SK-N-DZ (cell line): ENCODE results near the gene KCNN3.
A peak's percentile ranks its signal among the peaks of the same experiment; 100 is the strongest.

ENCODE experiments used
- DNase-seq: peaks from one replicate; pipeline ENCODE4 v3.0.0-alpha.2; 2015; ENCODE audit warnings: low spot score

KCNN3 gene

DNA sequence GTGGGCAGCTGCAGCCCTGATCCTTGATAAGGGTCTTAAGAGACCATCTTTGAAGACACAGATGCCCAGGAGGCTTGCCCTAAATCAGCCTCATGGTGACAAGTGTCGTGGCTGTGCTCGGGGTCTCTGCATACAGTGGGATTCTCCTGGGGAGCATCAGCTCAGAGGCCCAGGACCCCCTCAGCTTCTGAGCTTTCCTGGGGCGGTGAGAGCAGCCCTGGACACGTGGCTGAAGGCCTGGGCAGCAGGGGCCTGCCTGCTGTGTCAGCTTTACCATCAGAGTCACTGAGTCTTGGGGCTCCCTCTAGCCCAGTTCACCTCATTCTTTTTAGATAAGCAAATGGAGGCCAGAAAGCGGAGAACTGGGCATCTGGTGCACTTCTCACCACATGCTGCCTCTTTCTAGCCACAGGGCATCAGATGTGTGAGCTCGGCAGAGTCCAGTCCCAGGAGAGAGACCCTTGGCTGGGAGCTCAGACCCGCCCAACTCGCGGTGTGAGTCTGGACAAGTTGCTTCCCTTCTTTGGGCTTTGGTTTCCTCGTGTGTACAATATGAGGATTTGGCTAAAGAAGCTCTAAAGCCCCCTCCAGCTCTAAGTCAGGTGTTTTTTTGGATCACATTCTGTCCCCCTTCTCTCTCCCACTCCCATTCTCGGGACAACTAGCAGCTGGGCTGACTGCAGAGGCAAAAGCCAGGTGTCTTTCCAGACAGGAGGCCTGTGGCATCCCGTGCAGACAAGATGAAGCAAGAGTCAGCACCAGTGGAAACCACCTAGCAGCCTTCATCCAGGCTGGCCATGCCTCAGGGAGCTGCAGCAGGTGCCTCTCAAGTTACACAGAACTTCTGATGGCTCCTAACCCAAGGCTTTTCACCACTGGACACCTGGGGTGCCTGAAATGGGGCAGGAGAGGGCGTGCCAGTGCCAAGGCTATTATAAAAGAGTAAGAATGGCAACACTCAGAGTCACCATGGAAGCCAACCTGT lies 119.1 kb downstream of the KCNN3 start:
- DNase-seq: no peak

DNA sequence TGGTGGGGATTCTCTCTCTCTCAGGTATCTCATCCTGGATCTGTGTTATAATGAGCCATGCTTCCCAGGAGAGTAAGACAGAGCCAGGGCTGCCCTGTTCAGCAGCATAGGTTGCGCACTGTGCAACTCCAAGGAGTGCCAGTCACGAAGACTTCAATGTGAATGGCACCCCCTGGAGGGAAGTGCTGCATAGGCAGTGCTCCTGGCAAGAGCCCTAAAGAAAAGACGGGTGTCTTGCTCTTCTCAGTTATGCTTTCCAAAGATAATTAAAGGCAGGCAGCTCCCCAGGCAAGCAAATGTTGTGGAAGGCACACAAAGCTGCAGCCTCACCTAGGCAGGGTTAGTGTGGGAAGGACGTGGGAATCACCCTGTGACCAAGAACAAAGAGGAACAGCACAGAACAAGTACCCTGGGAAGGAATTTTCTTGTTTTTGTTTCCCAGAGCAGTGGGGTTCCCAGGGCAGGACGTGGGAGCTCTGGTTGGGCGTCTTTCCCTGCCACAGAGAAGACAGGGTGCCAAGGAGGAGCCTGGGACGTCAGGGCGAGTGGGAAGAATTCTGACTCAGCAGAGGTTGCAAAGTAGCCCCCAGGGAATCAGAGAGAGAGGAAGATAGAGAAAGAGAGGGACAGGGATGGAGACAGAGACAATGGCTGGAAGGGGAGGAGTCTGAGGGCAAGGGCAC lies 120.9 kb downstream of the KCNN3 start:
- DNase-seq: no peak

DNA sequence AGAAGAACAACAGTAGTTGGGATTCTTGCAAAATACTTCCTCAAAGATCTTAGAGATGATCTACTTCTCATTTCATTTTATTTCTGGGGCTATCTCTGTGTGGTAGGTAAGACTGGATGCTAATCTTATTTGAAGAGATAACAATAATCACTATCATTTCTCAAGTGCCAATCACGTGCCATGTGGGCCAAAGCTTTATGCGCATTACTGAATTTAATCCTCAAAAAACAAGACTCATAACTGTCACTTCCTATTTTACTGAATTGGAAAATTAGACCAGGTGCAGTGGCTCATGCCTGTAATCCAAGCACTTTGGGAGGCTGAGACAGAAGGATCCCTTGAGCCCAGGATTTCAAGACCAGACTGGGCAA lies 121.7 kb downstream of the KCNN3 start:
- peak; percentile 72 for DNase-seq

DNA sequence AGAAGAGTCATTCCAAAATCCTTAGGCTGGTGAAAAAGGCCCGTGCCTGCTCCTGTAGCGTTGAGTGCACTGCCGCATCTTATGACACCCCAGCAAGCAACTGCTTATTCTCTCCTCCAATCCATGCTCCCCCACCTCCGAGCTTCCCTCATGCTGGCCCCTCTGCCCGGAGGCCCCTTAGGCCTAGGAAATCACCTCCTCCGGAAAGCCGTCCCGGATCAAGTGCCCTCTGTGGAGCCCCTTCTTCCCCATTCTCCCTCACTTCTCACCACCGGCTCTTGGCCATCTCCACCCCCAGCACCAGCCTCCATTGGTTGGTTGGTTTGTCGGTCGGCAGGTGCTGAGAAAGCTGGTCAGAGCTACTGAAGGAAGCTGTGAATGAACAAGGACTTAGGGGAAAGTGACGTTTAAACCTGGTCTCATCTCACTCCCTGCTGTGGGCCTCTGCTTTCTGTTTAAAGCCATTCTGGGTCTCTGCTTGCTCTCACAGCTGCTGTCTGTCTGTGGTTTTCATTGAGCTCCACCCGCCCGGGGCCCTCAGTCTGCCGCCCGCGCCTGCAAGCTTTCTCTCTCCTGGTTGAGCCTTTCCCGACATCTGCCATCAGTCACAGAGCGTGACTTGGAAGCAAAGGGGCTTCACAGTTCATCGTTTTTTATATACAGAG lies 122.2 kb downstream of the KCNN3 start:
- peak; percentile 77 for DNase-seq

DNA sequence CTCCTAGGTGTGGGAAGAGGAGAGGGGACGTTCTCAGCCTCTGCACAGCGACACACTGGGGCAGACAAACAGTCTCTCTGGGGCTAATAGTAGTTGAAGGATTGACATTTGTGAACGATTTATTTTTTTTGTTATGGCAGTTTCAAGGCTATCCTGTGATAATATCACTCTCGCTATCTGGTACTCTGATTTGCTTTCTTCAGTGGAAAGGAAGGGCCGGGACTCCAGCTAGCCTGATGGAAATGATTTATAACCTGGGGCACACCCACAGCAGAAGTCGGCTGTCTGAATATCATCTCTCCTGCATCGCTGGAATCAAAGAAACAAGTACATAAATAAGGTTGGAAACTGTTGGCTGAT lies 122.7 kb downstream of the KCNN3 start:
- DNase-seq: no peak

DNA sequence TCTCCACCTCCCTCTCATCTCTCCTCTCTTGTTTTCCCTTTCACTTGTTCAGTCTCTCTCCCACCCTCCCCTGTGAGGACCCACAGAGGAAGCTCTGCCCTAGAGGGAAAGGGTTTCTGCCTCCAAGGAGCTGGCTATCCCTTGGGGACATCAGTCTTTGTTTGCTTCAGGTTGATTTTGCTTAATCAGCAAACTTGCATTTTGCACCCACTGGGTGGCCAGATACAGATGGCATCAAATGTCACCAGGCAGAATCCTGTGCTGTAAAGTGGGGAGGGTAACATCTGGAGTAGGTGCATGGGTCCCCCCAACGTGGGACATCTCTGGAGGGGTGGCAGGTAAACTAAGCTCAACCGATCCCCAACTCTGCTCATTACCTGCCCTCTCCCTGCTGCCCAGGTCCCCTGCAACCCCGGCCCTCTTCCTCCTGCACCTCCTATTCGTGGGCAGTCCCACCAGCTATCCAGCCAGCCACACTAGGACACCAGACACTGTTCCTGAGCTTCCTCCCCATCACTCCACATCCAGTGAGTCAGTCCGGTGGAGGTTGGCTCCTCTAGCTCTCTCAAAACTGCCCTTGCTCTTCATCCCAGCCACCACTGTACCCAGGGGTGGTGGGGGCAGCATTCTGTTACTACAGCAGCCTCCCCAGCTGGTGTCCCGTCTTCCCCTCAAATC lies 123.3 kb downstream of the KCNN3 start:
- no peak for DNase-seq

DNA sequence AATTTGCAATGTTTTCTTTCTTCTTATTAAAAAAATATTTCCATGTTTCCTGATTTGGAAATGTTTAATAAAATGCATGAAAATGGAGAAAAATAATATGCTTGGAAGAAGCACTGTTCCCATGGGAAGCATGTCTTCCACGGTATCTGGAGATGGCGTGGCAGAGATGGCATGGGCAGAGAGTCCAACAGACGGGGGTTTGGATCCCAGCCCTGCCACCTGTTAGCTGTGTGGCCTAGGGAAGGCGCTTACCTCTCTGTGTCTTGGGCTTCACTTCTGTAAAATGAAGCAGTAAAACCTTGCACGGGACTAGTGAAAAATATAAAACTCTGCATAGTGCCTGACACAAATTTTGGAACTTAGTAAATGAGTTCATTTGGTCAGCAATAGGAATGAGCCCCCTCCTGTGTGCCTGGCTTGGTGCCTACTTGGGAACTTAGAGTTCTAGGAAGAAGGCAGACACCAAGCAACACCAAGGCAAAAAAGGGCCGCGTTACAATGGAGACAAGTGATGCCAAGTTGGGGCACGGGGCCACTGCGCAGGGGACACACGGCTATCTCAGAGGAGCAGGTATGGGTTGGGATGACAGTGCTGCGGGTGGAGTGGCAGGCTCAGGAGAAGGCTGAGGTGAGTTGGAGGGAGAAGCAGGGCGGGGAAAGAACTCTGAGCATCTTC lies 124.2 kb downstream of the KCNN3 start:
- no peak for DNase-seq

DNA sequence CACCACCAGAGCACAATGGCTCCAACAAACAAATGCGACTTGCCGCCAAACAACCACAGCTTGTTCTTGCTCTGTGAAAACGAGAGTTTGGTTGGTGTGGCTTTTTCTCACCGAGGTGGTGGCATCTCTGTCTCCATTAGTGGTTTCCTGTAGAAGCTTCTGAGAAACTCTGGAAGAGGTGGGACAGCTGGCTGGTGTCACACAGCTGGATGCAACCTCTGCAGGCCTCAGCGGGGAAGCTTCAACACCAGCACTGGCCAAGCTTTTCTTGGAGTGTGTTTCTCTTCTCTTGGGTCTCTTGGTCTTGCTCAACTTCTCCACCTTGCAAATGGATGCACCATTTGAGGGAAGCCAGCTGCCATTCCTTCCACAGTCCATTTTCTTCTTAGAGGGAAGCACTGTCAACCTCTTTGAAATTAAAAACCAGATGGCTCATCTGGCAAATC lies 124.8 kb downstream of the KCNN3 start:
- DNase-seq: no peak

DNA sequence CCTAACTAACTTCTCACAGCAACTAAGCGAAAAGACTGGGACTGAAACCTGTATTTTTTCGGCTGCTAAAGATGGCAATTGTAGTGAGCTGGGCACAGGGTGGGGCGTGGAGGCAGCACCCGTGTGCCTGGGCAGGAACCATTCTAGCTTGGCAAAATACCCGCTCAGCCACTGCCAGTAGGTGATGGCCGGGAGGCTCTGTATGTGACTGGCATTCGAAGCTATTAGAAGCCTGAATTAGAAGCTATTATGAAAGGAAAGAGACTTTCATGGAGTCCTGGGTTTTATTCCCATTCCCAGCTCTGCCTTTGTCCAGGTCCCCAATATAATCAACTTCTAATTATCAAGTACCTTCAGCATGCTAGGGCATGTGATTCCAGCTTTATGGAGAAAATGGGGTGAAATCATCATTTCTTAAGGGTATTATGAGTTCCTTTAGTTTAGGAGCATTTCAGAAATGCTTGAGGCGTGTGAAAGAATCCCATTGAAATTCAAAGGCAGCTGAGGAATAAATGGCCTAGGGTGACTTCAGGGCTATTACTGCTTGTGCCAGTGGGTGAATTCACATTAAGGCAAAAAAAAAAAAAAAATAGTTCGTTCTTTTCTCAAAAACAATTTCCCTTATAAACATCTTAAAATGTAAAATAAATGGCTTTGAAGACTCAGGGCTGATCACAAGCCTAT lies 125.6 kb downstream of the KCNN3 start:
- DNase-seq: no peak

DNA sequence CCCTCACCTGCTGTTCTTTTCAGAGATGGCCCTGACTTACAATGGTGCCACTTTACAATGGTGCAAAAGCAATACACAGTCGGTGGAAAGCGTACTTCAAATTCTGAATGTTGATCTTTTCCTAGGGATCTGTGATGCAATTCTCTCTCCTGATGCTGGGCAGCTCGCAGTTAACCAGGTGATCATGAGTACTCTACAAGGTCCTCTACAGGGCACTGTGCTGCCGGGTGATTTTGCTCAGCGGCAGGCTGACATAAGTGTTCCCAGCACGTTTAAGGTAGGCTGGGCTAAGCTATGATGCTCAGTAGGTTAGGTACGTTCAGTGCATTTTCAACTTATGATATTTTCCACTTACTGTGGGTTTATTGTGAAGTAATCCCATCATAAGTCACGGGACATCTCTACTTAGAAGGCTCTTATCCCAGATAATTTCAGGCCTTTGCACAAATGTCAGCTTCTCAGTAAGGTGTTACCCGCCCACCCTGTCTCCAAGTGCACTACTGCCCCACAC lies 126.5 kb downstream of the KCNN3 start:
- DNase-seq: no peak

DNA sequence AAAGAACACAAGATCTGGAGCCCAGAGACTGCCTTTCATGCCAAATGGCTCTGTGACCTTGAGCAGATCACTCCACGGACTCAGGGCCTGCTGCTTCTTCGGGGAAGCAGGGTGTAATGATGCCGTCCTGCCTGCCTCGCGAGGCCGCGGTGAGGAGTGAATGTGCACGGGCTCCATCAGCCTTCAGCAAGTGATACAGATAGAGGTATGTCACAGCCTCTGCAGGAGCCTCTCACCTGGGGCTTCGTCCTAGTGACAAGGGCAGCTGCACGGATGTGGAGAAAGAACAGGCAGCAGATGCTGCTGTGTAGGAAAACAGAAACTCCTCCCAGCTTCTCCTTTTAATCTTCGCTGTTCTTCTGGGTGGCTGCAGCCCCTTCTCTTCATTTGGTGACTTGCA lies 127.5 kb downstream of the KCNN3 start:
- DNase-seq: no peak

DNA sequence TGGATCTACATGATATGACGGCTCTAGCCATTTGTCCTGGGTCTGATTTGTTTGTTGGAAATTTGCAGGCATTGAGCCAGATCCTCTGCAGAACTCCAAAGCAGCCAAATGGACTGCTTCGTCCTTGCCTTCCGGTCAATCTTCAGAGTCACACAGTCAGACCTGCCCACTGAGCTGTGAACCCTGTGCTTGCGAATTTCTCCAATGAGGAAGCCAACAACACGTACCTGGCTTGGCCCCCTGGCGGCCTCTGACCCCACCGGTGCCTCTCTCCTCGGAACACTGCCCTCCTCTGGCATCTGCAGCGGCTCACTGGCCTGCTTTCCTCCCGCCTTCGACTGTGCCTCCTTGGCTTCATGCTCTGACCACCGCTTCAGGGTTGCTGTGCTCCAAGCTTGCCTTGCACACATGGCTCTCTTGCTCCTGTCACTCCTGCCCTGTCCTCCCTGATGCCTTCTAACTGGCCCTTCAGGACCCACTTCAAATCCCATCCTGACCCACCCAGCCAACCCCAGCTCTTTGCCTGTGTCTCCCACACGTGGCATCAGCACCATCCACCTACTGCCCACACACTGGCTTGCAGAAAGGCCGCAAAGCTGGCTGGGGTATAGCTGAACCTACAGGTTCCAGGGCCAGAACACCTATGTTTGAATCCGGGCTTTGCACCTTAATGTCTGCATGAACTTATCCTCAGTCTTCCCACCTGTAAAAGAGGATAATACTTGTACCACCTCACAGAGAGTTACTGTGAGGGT lies 128.2 kb downstream of the KCNN3 start:
- no peak for DNase-seq

DNA sequence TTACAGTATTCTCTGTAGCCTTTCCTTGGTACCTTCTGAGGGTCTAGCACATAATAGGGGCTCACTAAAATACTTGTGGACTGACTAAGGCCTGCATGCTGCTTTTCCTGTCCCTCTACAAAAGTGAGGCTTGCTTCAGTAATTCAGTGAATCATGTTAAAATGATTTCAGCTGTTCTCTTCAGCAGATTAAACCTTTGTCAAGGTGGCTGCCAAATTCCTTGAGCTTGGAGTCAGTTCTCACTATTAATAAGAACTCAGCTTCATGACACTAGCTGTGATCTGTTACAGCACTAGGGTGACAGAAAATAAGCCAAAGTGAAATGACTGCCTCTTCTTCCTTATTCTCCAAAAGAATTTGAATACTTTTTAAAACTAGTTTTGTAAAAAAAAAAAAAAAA lies 128.8 kb downstream of the KCNN3 start:
- no peak for DNase-seq

DNA sequence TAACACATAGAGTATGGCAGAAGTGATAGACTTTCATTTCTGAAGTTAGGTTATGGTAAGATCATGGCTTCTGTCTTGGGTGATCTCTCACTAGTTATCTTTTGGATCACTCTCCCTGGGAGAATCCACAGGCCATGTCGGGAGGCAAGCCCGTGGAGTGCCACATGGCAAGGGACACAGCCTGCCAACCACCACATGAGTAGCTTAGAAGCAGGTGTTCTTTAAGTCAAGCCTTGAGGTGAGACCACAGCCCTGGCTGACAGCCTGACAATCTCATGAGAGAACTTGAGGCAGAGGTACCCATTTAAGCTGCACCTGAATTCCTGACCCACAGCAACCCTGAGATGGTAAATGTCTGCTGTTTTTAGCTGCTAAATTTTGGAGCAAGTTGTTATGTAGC lies 130.4 kb downstream of the KCNN3 start:
- no peak for DNase-seq

DNA sequence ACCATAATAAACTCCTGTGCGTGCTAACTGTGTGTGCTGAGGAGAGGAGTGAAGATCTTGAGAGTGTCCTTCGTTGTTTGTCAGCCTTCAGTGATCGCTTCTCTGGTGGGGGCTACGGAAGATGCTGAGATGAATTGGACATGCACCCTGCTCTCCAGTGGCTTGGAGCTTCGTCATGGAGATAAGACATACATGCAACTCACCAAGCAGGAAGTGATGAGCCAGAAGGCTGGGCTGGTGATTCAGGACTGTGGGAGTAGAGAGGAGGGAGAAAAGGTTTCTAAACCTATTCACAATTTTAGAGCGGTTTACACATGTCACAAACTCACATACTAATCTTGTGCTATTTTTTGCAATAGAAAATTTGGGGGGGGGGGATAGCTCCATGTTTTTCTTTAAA lies 133.2 kb downstream of the KCNN3 start:
- no peak for DNase-seq

DNA sequence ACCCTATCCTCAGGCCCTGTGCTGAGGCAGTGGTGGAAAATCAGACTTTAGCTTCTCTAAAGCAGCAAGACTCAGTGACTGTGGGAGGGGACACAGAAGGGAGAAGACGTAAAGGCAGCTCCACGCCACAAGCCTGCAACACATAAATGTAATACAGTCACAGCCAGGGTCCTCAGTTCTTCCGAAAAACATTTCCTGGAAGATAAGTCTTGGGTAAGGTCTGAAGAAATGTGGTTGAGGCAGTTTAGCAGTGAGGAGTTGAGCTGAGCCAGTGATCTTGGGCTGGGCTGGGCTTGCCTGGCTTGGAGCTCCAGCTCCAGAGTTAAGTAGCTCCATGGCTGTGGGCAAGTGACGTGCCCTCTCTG lies 134.3 kb downstream of the KCNN3 start:
- DNase-seq: no peak

DNA sequence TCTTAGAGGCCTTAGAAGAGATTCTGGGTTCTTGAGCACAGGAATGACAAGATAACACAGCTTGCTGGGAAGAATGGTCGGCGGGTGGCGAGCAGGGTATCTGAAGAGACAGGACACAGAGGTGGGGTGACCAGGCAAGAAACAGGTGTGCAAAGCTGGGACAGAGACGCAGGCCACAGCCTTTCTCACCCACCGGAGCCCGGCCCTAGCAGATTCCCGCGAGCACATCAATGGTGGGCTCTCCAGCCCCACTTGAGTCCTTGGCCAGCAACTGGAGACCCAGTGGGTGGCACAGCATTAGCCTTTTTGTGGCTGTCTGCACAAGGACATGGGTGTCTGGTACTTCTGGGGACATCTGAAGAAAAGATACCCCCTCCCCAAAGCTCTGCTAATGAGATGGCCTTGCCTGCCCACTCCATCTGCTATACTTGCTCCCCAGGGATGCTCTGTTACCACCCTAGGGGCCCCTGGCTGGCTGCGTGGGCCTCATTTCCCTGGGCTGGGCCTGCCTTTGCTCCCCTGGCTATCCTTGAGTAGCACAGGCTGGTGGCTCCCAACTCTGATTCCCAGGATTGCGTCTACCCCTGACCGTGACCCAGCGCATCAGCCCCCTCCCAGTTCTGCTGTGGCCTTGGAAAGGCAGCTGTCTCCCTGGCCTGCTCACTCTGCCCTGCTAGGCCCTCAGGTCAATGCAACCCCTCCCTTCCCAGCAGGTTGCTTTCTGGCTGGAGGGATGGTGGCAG lies 134.8 kb downstream of the KCNN3 start:
- DNase-seq: no peak

DNA sequence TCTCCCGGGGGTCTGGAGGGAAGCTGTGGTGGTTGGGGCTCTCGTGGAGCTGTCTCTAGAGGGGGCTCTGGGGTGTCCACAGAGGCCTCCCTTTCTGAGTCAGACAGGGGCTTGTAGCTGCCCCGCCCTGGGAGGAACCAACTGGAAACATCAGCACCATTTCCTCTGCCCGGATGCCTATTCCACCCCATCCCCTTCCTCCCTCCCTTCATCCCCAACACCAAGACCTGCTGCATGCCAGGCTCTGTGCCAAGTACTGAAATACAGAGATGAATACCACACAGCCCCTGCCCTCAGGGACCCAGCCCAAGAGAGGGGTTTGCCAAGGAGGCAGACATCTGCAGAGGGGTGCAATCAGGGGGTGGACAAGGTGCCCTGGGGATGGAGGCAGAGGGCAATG lies 136.5 kb downstream of the KCNN3 start:
- DNase-seq: no peak

DNA sequence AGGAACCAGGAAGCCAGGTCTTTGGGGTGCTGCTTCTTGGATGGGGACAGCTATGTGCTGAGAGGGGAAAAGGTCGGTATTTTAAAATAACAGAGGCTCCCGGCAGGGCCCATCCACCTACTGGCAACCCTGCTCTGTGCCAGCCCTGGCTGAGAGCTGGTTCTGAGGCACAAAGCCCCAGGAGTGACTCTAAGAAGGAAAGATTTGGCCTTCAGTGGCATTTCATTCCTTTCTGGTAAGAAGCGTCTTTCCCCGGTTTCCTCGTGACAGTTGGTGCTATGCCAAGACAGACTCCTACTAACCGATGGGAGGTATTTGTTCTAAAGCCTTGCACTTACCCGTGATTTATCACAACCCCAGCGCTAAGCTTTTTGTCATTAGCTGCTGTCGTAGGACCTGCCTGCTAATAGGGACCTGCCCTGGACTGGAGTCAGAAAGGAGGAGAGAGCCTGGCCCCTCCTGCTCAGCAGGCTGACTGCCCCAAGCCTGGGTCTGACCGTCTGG lies 139.0 kb downstream of the KCNN3 start:
- no peak for DNase-seq
